ENCODE measurements around the gene LRP1B.

DNA sequence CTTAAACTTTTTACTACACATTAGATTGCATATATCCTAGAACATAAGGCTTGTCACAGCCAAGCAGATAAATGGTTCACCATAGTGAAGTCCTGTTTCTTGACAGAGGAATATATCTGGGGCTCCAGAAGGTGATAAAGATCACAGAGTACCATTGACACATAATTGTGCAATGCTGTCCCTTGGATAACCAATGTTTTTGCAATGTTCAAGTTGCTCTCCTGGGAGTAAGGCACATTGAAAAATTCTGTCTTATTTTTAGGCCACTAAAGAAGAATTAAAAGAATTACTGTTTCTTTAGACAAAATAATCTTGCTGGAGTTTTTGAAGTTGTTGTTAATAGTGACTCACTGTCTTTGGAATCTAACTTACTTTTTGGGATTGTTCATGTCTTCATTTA, 1132.8 kb downstream of the LRP1B start:
- no peak for TF ChIP-seq RAD21 (conservative IDR thresholded peaks at IDR 0.05 in 1 of 2, IDR thresholded peaks at IDR 0.05 in 1 of 2)
- no peak for TF ChIP-seq HMGXB4 (CRISPR knock-in tag; IDR thresholded peaks at IDR 0.05; ENCODE audit: borderline replicate concordance)
- no peak for TF ChIP-seq ESRRA (IDR thresholded peaks at IDR 0.05; ENCODE audit: borderline replicate concordance, low read length)
- no peak for TF ChIP-seq POLR2A (IDR thresholded peaks at IDR 0.05; ENCODE audit: low read length)
- no peak for TF ChIP-seq CTCF (IDR thresholded peaks at IDR 0.05)

Measured in A549 (cell line).